Activated naive CD4-positive, alpha-beta T cell treated with anti-CD3 and anti-CD28 coated beads, Interleukin-2, amount 50 U/mL, for 24 hours (primary cell): ENCODE data around the gene POLR3E.

Experiments used
- H3K27ac Mint-ChIP-seq: one replicate; pipeline ENCODE4 v1.8.0; 2021; ENCODE audit warnings: mild to moderate bottlenecking, mixed read lengths
- H3K27me3 Mint-ChIP-seq: one replicate; pipeline ENCODE4 v1.8.0; 2021; ENCODE audit warnings: mixed read lengths
- H3K36me3 Mint-ChIP-seq: one replicate; pipeline ENCODE4 v1.8.0; 2021; ENCODE audit warnings: mixed read lengths
- H3K4me1 Mint-ChIP-seq: one replicate; pipeline ENCODE4 v1.8.0; 2021; ENCODE audit warnings: mixed read lengths
- H3K4me3 Mint-ChIP-seq: one replicate; pipeline ENCODE4 v1.8.0; 2021; ENCODE audit warnings: mild to moderate bottlenecking, mixed read lengths
- H3K9me3 Mint-ChIP-seq: one replicate; pipeline ENCODE4 v1.8.0; 2021; ENCODE audit warnings: mixed read lengths

POLR3E gene

GRCh38 chr16:22302776-22303363, 5.7 kb downstream of the POLR3E start:
- Mint-ChIP-seq H3K36me3 (peaks cover 5% of the 10 kb centered on the region), H3K4me3 (no peak overlapping the region), H3K9me3 (no peaks in the 10 kb centered on the region), H3K4me1 (peaks cover 53% of the 10 kb centered on the region), H3K27me3 (no peaks in the 10 kb centered on the region), H3K27ac (peak overlapping the region; percentile 9)

GRCh38 chr16:22304411-22304810, 7.2 kb downstream of the POLR3E start:
- Mint-ChIP-seq H3K27ac (peak overlapping the region; percentile 33), H3K4me1 (peaks cover 41% of the 10 kb centered on the region), H3K27me3 (no peaks in the 10 kb centered on the region), H3K9me3 (no peaks in the 10 kb centered on the region), H3K4me3 (no peak overlapping the region), H3K36me3 (peaks cover 6% of the 10 kb centered on the region)

DNA sequence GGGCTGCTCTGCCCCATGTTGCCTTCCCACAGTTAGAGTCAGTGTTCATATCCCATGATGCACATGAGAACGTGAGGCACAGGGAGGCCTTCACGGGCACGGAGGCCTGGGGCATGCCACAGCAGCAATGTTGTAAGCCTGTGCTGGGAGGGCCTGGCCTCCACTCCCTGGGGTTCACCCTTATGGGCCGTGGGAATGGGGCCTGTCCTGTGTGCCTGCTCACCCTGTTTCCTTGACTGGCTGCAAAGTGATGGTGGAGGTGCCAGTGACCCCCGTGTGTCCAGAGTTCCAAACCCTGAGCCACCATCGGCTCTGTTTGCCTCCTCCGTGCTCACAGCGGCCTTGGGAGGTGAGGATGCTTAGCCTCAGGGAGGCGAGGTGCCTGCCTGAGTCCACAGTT, 9.6 kb downstream of the POLR3E start:
- Mint-ChIP-seq H3K9me3 (no peaks in the 10 kb centered on the region), H3K4me3 (no peak overlapping the region), H3K4me1 (peaks cover 21% of the 10 kb centered on the region), H3K36me3 (peaks cover 6% of the 10 kb centered on the region), H3K27me3 (no peaks in the 10 kb centered on the region), H3K27ac (no peak overlapping the region)

DNA sequence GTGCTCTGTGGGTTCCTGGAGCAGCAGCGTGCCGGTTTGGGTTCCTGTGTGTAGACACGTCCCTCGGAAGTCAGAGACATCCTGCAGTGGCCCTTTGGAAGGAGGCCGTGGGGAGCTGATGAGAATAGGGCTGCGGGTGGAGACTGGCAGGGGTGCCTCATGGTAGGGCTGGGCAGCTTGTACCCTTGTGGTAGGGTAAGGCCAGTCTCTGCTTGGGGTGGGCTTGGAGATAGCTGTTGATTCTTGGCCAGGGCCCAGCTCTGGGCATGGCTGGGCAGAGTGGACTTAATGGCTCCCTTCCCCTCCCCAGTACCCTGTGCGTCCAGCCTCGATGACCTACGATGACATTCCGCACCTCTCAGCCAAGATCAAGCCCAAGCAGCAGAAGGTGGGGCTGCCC, 10.6 kb downstream of the POLR3E start:
- H3K27me3 Mint-ChIP-seq, result no peaks in the 10 kb centered on the region
- no peak overlapping the region for H3K27ac Mint-ChIP-seq
- peaks cover 5% of the 10 kb centered on the region for H3K36me3 Mint-ChIP-seq
- H3K4me1 Mint-ChIP-seq, result peaks cover 11% of the 10 kb centered on the region
- H3K9me3 Mint-ChIP-seq, result no peaks in the 10 kb centered on the region
- no peak overlapping the region for H3K4me3 Mint-ChIP-seq

- Mint-ChIP-seq H3K27ac (no peak overlapping the region), H3K36me3 (peaks cover 8% of the 10 kb centered on the region), H3K4me1 (peaks cover 5% of the 10 kb centered on the region)
Observed at GRCh38 chr16:22308824-22309520, 11.8 kb downstream of the POLR3E start.

GRCh38 chr16:22311520-22311919, 14.3 kb downstream of the POLR3E start:
- Mint-ChIP-seq H3K4me3 (no peak overlapping the region), H3K27ac (no peak overlapping the region), H3K4me1 (no peaks in the 10 kb centered on the region), H3K27me3 (no peaks in the 10 kb centered on the region), H3K9me3 (no peaks in the 10 kb centered on the region), H3K36me3 (peaks cover 10% of the 10 kb centered on the region)

More at GRCh38 chr16:22308824-22309520, 11.8 kb downstream of the POLR3E start:
- H3K4me3 Mint-ChIP-seq, result no peak overlapping the region
- H3K9me3 Mint-ChIP-seq, result no peaks in the 10 kb centered on the region
- H3K27me3 Mint-ChIP-seq, result no peaks in the 10 kb centered on the region

DNA sequence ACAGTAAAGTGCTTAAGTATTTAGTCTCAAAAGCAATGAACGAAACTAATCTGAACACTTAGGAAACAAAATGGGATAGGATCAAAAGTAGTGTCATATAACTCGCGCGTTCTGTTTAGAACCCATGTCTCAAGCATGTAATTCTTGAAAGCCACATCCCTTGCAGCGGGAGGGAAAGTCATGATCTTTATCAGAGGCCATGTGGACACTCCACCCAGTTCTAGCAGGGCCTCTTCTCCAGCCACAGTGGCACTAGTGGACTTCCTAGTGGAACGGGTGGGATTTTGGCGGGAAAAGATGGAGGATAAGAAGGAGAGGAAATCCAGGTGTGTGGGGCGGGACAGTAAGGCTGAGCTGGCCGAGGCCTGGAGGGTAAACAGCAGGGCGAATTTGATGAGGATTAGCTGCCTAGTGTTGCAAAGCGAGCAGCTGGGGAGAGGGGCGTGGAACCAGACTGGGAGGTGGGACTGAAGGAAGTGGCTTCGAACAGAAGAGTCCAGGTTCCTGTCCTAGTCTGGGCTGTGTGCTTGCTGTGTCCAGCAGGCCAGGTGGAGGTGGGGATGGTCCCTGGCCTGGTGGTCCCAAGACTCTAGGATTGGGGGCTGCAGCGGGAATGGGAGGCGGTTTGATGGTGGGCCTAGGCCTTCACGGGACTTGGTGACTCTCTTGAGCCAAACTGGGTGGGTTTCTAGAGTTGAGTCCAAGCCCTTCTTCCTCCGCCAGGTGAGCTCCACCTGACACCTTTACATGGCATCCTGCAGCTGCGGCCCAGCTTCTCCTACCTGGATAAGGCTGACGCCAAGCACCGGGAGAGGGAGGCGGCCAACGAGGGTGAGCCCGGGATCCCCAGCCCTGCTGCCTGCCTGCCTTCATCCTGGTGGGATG, 15.9 kb downstream of the POLR3E start:
- H3K36me3 Mint-ChIP-seq, result peaks cover 9% of the 10 kb centered on the region
- no peaks in the 10 kb centered on the region for H3K27me3 Mint-ChIP-seq
- H3K27ac Mint-ChIP-seq, result peak overlapping the region; percentile 19
- no peaks in the 10 kb centered on the region for H3K9me3 Mint-ChIP-seq
- H3K4me3 Mint-ChIP-seq, result no peak overlapping the region
- no peaks in the 10 kb centered on the region for H3K4me1 Mint-ChIP-seq

GRCh38 chr16:22313876-22314470, 16.8 kb downstream of the POLR3E start:
- Mint-ChIP-seq H3K27ac (no peak overlapping the region), H3K27me3 (no peaks in the 10 kb centered on the region), H3K4me1 (no peaks in the 10 kb centered on the region), H3K9me3 (no peaks in the 10 kb centered on the region), H3K36me3 (peaks cover 7% of the 10 kb centered on the region), H3K4me3 (no peak overlapping the region)

DNA sequence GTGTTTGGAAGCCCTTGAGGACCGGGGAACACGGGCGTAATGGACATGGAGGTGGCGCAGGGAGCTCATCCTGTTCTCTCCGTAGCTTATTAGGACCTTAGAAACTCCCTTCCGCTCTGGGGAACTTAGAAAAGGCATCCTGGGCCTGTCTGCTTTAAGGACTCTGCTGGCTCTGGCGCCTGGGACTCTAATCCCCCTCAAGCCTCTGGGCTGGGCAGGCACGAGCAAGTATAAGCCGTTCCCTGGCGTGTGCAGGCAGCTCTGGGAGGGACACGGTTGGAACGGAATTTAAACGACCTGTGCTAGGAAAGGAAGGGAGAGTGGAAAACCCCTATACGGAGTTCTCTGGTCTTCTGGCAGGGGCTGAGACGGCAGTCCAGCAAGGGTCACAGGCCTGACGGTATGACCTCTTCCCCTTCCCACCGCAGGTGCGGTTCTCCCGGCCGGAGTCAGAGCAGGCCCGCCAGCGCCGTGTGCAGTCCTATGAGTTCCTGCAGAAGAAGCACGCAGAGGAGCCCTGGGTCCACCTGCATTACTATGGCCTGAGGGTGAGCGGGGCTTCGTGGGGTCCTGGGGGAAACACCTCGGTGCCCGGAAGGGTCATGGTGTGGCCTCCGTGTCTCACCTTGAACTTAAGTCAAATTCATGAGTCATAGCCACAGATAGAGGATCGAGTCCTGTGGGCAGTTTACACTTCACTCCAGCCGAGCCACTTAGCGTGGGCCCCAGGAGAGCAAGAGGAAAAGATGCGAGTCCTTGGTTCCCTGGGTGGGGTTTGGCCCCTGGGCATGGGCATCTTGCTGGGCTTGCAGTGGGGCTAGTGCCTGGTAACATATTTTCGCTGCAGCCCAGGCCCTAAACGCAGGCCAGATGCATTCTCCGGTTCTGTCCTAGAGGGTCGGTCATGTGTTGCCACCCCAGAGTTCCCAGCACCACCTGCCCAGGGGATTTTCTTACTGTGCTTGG, 17.7 kb downstream of the POLR3E start:
- no peaks in the 10 kb centered on the region for H3K27me3 Mint-ChIP-seq
- H3K27ac Mint-ChIP-seq, result no peak overlapping the region
- no peak overlapping the region for H3K4me3 Mint-ChIP-seq
- H3K36me3 Mint-ChIP-seq, result peaks cover 7% of the 10 kb centered on the region
- no peaks in the 10 kb centered on the region for H3K4me1 Mint-ChIP-seq
- no peaks in the 10 kb centered on the region for H3K9me3 Mint-ChIP-seq

DNA sequence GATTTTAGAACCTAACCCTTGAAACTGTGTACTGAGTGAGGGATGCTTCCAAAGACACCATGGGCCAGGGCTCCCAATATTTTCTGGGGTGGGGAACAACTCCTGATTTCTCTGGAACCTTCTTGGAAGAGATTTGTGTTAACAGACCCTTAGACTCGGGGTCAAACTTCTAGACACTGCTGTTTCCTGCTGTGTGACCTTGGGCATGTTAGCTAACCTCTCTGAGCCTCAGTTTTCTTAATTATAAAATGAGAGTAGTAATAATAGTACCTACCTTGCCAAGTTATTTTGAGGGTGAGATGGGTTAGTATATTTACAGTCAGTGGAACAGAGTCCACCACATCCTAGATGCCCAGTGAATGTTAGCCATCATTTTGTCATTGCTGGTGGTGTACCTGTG, 18.8 kb downstream of the POLR3E start:
- no peaks in the 10 kb centered on the region for H3K27me3 Mint-ChIP-seq
- H3K4me1 Mint-ChIP-seq, result peaks cover 4% of the 10 kb centered on the region
- H3K27ac Mint-ChIP-seq, result peak overlapping the region; percentile 35
- H3K4me3 Mint-ChIP-seq, result no peak overlapping the region
- peaks cover 10% of the 10 kb centered on the region for H3K36me3 Mint-ChIP-seq
- H3K9me3 Mint-ChIP-seq, result no peaks in the 10 kb centered on the region

GRCh38 chr16:22316411-22316811, 19.2 kb downstream of the POLR3E start:
- Mint-ChIP-seq H3K27me3 (no peaks in the 10 kb centered on the region), H3K27ac (peak overlapping the region; percentile 35), H3K4me3 (no peak overlapping the region), H3K4me1 (peaks cover 9% of the 10 kb centered on the region), H3K36me3 (peaks cover 14% of the 10 kb centered on the region), H3K9me3 (no peaks in the 10 kb centered on the region)

DNA sequence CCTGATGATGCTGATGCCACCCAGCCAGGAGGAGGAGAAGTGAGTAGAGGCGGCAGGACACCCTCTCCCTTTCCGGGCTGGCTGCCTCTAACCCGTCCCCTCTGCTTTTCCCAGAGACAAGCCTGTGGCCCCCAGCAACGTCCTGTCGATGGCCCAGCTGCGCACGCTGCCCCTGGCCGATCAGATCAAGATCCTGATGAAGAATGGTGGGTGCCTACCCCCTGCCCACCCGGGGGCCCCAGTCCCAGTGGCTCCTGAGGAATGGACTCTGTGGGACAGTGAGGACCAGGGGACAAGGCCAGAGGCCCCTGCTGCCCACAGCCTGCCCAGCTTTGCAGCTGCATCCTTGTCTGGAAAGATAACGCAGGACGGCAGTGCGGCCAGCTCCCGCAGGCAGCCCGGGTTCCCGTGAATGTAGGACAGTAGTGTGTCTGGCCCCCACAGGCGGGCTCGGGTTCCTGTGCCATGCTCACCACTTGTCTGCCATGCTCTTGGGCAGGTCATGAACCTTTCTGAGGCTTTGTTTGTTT, 19.9 kb downstream of the POLR3E start:
- no peaks in the 10 kb centered on the region for H3K27me3 Mint-ChIP-seq
- no peak overlapping the region for H3K27ac Mint-ChIP-seq
- H3K4me3 Mint-ChIP-seq, result no peak overlapping the region
- peaks cover 9% of the 10 kb centered on the region for H3K4me1 Mint-ChIP-seq
- no peaks in the 10 kb centered on the region for H3K9me3 Mint-ChIP-seq
- H3K36me3 Mint-ChIP-seq, result peaks cover 12% of the 10 kb centered on the region

GRCh38 chr16:22317625-22318024, 20.4 kb downstream of the POLR3E start:
- Mint-ChIP-seq H3K4me3 (no peak overlapping the region), H3K27me3 (no peaks in the 10 kb centered on the region), H3K9me3 (no peaks in the 10 kb centered on the region), H3K27ac (no peak overlapping the region), H3K4me1 (peaks cover 9% of the 10 kb centered on the region), H3K36me3 (peaks cover 12% of the 10 kb centered on the region)

- Mint-ChIP-seq H3K36me3 (peaks cover 9% of the 10 kb centered on the region), H3K27ac (no peak overlapping the region), H3K4me3 (no peak overlapping the region)
Observed at GRCh38 chr16:22318690-22319358, 21.6 kb downstream of the POLR3E start.

More at GRCh38 chr16:22318690-22319358, 21.6 kb downstream of the POLR3E start:
- Mint-ChIP-seq H3K4me1 (peaks cover 9% of the 10 kb centered on the region), H3K9me3 (no peaks in the 10 kb centered on the region), H3K27me3 (no peaks in the 10 kb centered on the region)
